ENCODE results near the gene PDE11A.

The PDE11A gene

DNA sequence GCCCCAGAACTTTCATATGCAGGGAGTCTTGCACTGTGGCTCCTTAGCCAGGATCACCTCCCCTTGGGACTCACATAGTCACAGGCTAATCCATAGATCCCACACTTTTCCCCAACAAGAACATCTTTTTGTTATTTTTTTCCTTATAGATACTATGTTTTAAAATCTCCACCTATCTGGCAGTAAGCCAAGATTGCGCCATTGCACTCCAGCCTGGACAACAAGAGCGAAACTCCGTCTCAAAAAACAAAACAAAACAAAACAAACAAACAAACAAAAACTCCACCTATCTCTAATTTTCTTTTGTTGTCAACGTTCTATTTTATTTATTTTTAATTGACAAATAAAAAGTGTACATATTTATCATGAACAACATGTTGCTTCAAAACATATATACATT is 141.7 kb downstream of the PDE11A start:
- no peaks in the 10 kb centered on the region for H3K27me3 ChIP-seq (ENCODE audit: control insufficient read depth, insufficient read depth, low read length)
- H3K36me3 ChIP-seq (ENCODE audit: control insufficient read depth, insufficient read depth, low read length): no peaks in the 10 kb centered on the region
- no peak overlapping the region for H3K9ac ChIP-seq (ENCODE audit: low read length)
- H3K4me3 ChIP-seq (ENCODE audit: low read length): no peak overlapping the region
- no peaks in the 10 kb centered on the region for H3K4me1 ChIP-seq (ENCODE audit: control insufficient read depth, insufficient read depth, low read length)
- H3K27ac ChIP-seq (ENCODE audit: low read depth, low read length): no peak overlapping the region

DNA sequence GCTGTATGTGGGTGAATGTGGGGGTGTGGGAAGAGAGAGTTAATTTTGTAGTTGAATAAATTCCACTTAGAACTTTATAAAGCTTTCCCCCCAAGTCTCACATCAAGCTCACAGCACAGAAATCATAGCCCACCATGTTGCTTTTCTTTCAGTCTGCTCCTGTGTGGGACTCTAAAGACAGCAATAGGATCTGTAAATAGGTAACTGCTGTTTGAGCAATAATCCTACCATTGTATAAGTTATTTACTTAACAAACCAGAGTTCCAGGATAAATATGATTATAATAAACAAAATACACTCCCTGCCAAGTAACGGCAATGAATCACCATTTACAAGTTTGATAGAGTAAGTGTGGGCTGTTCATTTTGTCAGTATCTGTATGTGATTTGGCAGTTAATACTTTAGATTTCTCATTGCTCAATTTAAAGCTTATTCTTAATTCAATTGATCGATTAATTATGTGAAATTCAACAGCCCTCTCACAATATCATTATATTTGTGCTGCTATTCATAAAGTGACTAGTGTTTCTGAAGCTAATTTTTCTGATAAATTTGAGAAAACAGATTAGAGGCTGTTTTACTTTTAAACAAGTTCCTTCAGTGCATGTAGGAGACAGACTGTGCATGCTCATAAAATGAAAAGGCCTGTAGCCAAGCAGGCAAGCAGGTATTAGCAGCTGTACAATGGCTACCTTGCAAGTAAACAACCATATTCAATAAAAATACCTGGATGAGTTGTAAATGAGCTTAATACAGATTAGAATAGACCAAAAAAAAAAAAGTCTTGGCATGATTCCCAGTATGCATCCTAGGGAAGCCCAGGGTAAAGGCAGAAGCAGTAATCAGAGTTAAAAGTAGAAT is 142.7 kb downstream of the PDE11A start:
- Histone ChIP-seq H3K27me3 (ENCODE audit: control insufficient read depth, insufficient read depth, low read length) (no peaks in the 10 kb centered on the region), H3K9ac (ENCODE audit: low read length) (no peak overlapping the region), H3K27ac (ENCODE audit: low read depth, low read length) (no peak overlapping the region), H3K4me1 (ENCODE audit: control insufficient read depth, insufficient read depth, low read length) (no peaks in the 10 kb centered on the region), H3K36me3 (ENCODE audit: control insufficient read depth, insufficient read depth, low read length) (no peaks in the 10 kb centered on the region), H3K4me3 (ENCODE audit: low read length) (no peak overlapping the region)

DNA sequence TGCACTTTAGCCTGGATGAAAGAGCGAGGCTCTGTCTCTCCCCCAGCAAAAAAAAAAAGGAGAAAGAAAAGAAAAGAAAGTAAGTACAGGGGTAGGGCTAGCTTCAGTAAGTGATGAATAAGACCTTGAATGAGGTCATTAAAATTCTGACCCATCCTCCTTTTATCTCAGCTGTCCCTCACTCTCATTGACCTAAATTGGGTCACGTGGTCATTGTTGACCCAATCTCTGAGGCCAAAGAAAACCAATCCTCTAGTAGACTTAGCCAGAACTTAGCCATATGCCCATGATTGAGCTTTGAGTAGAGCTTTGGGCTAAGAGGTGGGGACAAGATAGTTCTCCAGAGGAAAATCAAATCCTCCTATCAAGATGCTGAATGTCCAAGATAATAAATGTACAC is 149.3 kb downstream of the PDE11A start:
- no peaks in the 10 kb centered on the region for H3K27me3 ChIP-seq (ENCODE audit: control insufficient read depth, insufficient read depth, low read length)
- no peak overlapping the region for H3K4me3 ChIP-seq (ENCODE audit: low read length)
- H3K4me1 ChIP-seq (ENCODE audit: control insufficient read depth, insufficient read depth, low read length): no peaks in the 10 kb centered on the region
- H3K27ac ChIP-seq (ENCODE audit: low read depth, low read length): no peak overlapping the region
- no peaks in the 10 kb centered on the region for H3K36me3 ChIP-seq (ENCODE audit: control insufficient read depth, insufficient read depth, low read length)
- H3K9ac ChIP-seq (ENCODE audit: low read length): no peak overlapping the region

DNA sequence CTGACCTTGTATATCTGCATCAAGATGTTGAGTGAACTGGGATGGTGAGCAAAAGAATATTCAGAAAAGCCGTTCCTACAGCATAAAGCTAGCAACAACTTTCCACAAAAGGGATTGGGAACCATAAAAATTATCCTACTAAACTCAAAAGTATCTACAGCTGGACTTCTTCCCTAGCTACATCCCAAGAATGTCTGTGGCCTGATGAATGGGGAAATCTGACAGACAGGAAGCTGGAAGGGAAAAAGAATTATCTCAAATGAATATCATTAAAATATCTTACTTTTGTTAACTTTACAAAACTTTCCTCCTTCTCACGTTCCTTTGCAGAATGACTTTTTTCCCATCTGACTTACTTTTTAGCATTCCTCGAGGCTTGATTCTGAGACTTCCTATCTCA is 150.9 kb downstream of the PDE11A start:
- Histone ChIP-seq H3K4me1 (ENCODE audit: control insufficient read depth, insufficient read depth, low read length) (no peaks in the 10 kb centered on the region), H3K27me3 (ENCODE audit: control insufficient read depth, insufficient read depth, low read length) (no peaks in the 10 kb centered on the region), H3K4me3 (ENCODE audit: low read length) (no peak overlapping the region), H3K27ac (ENCODE audit: low read depth, low read length) (no peak overlapping the region), H3K9ac (ENCODE audit: low read length) (no peak overlapping the region), H3K36me3 (ENCODE audit: control insufficient read depth, insufficient read depth, low read length) (no peaks in the 10 kb centered on the region)

DNA sequence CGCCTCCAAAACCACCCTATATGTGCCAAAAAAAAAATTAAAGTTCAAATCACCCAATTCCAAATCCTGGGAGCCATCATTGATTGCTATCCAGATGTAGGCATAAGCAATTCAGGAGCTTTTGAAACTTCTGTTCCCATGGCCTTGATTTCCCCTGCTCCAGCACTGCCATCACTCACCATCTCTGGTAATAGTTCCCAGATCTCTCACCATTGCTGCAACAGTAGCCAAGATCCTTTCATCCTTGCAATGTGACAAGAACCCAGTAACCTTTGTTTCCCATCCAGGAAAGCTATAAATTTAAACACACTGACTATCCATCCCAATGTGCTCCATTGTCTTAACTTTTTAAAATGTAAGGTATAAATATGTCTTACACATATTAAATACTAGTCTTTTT is 155.4 kb downstream of the PDE11A start:
- H3K4me3 ChIP-seq (ENCODE audit: low read length): no peak overlapping the region
- H3K4me1 ChIP-seq (ENCODE audit: control insufficient read depth, insufficient read depth, low read length): no peaks in the 10 kb centered on the region
- H3K36me3 ChIP-seq (ENCODE audit: control insufficient read depth, insufficient read depth, low read length): no peaks in the 10 kb centered on the region
- H3K27me3 ChIP-seq (ENCODE audit: control insufficient read depth, insufficient read depth, low read length): no peaks in the 10 kb centered on the region
- no peak overlapping the region for H3K9ac ChIP-seq (ENCODE audit: low read length)
- no peak overlapping the region for H3K27ac ChIP-seq (ENCODE audit: low read depth, low read length)

DNA sequence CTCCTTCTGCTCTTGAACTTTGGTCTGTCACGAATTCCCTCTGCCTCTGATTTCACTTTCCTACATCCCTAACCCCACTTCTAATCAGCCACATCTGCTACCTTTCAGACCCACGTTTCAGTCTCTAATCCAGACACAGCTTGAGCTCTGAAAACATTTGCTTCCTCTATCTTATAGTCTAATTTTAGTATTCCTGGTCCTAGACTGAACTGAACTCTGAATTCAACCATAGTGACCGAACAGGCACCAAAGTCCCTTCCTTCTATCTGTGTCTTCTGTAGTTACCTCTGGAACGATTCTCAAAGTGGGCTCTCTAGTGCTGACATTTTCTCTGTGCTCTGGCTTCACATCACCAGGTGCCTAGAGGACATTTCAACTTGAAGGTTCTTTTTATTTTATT is 156.2 kb downstream of the PDE11A start:
- no peak overlapping the region for H3K27ac ChIP-seq (ENCODE audit: low read depth, low read length)
- no peaks in the 10 kb centered on the region for H3K4me1 ChIP-seq (ENCODE audit: control insufficient read depth, insufficient read depth, low read length)
- no peak overlapping the region for H3K4me3 ChIP-seq (ENCODE audit: low read length)
- no peaks in the 10 kb centered on the region for H3K36me3 ChIP-seq (ENCODE audit: control insufficient read depth, insufficient read depth, low read length)
- no peak overlapping the region for H3K9ac ChIP-seq (ENCODE audit: low read length)
- no peaks in the 10 kb centered on the region for H3K27me3 ChIP-seq (ENCODE audit: control insufficient read depth, insufficient read depth, low read length)

DNA sequence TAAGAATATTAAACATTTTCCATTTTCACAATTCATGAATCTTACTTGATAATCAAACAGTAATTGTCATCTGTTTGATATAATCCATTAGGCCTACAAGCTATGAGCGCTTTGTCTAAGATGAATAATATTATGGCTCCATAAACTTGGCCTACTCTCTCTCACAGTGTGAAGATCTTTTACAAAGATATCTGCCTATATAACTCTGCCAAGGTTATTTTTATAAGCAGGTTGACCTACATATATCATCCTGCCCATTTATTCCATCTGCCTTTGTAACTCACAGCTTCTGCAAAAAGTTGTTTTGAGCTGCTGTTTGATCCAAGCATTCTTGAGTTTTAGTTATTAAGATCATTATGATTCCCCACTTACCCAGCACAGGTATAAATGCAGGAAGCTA is 158.3 kb downstream of the PDE11A start:
- H3K27ac ChIP-seq (ENCODE audit: low read depth, low read length): no peak overlapping the region
- no peak overlapping the region for H3K4me3 ChIP-seq (ENCODE audit: low read length)
- H3K27me3 ChIP-seq (ENCODE audit: control insufficient read depth, insufficient read depth, low read length): no peaks in the 10 kb centered on the region
- H3K4me1 ChIP-seq (ENCODE audit: control insufficient read depth, insufficient read depth, low read length): no peaks in the 10 kb centered on the region
- no peak overlapping the region for H3K9ac ChIP-seq (ENCODE audit: low read length)
- H3K36me3 ChIP-seq (ENCODE audit: control insufficient read depth, insufficient read depth, low read length): no peaks in the 10 kb centered on the region

DNA sequence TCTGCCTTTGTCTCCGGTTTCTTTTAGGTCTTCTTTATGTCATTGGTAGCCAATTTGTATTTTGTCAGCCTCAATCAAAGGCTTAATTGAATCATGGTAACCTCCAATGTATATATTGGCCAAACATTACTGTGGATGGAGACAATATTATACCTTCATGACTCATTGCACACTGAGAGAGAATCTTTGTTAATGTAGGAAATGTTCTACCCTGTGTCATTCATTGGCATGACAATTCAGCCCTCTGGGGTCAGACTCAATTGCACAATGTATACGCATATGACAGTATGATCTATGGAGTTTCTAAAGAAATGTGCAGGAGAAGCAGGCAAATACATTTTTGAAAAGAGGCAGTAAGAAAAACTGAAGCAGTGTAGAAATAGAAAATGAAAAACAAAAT is 162.6 kb downstream of the PDE11A start:
- Histone ChIP-seq H3K4me3 (ENCODE audit: low read length) (no peak overlapping the region), H3K9ac (ENCODE audit: low read length) (no peak overlapping the region), H3K36me3 (ENCODE audit: control insufficient read depth, insufficient read depth, low read length) (no peaks in the 10 kb centered on the region), H3K27ac (ENCODE audit: low read depth, low read length) (no peak overlapping the region), H3K27me3 (ENCODE audit: control insufficient read depth, insufficient read depth, low read length) (no peaks in the 10 kb centered on the region), H3K4me1 (ENCODE audit: control insufficient read depth, insufficient read depth, low read length) (no peaks in the 10 kb centered on the region)

DNA sequence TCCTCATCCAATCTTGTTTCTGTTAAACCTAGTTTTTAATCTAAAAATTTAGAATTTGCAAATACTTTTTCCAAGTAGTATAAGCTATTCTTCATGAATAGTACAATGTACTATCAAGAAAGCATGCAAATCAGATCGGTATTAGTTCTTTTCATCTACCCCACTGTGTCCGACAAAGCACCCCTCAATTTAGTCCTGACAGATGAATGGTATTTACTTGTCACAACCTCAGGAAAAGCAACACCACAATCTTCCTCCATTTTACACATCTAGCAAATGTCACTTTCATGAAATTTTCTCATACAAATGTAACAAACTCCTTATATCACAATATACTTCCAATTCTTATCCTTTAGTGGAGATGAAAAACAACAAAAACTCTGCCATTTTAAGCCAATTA is 163.8 kb downstream of the PDE11A start:
- Histone ChIP-seq H3K9ac (ENCODE audit: low read length) (no peak overlapping the region), H3K27me3 (ENCODE audit: control insufficient read depth, insufficient read depth, low read length) (no peaks in the 10 kb centered on the region), H3K4me1 (ENCODE audit: control insufficient read depth, insufficient read depth, low read length) (no peaks in the 10 kb centered on the region), H3K4me3 (ENCODE audit: low read length) (no peak overlapping the region), H3K27ac (ENCODE audit: low read depth, low read length) (no peak overlapping the region), H3K36me3 (ENCODE audit: control insufficient read depth, insufficient read depth, low read length) (no peaks in the 10 kb centered on the region)

DNA sequence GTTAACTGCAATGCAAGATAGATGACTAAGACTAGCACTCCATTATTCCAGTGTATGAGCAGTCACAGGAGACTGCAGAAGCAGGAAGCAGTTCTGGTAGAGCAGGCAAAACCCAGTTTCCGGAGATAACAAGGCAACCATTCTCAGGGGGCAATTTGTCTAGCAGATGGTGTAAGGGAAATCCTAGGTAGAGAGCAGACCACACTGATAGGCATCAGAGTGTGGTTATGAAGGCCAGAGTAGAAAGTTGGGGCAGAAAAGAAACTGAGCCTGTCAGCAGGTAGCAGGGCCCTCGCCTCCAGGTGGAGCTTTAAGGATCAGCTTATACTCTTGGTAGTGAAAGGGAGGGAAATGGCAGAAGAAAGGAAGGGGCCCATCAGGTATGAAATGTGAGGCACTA is 164.4 kb downstream of the PDE11A start:
- no peak overlapping the region for H3K4me3 ChIP-seq (ENCODE audit: low read length)
- H3K36me3 ChIP-seq (ENCODE audit: control insufficient read depth, insufficient read depth, low read length): no peaks in the 10 kb centered on the region
- no peak overlapping the region for H3K27ac ChIP-seq (ENCODE audit: low read depth, low read length)
- no peaks in the 10 kb centered on the region for H3K27me3 ChIP-seq (ENCODE audit: control insufficient read depth, insufficient read depth, low read length)
- H3K9ac ChIP-seq (ENCODE audit: low read length): no peak overlapping the region
- H3K4me1 ChIP-seq (ENCODE audit: control insufficient read depth, insufficient read depth, low read length): no peaks in the 10 kb centered on the region

DNA sequence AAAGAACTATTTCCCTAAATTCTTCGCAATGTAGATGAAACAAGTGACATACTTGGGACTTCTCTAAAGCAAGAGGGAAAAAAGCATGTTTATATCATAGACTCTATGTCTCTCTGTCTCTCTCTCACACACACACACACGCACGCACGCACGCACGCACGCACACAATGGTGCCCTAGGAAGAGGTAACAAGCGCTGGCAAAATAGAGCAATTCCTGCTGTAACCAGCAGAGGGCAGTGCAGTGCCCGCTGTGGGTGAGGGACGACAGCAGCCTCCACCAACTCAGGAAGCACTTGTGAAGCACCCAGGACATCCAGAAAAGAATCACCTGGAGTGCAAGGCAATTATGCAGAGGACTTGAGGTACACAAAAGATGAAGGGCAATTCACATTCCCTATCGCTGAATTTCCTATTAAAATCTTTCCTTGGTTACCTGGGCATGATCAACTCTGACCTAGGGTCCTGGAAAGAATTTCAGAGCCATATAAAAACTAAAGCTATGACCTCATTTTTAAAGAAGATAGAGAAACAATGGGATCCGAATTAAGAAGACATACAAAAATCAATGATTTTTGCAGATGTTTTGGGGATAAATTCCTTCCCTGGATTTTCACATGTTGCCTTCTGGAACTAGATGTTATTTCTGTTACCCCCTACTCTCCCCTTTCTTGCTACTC is 166.4 kb downstream of the PDE11A start:
- H3K4me3 ChIP-seq (ENCODE audit: low read length): no peak overlapping the region
- no peak overlapping the region for H3K27ac ChIP-seq (ENCODE audit: low read depth, low read length)
- H3K9ac ChIP-seq (ENCODE audit: low read length): no peak overlapping the region
- H3K4me1 ChIP-seq (ENCODE audit: control insufficient read depth, insufficient read depth, low read length): no peaks in the 10 kb centered on the region
- H3K36me3 ChIP-seq (ENCODE audit: control insufficient read depth, insufficient read depth, low read length): no peaks in the 10 kb centered on the region
- no peaks in the 10 kb centered on the region for H3K27me3 ChIP-seq (ENCODE audit: control insufficient read depth, insufficient read depth, low read length)

DNA sequence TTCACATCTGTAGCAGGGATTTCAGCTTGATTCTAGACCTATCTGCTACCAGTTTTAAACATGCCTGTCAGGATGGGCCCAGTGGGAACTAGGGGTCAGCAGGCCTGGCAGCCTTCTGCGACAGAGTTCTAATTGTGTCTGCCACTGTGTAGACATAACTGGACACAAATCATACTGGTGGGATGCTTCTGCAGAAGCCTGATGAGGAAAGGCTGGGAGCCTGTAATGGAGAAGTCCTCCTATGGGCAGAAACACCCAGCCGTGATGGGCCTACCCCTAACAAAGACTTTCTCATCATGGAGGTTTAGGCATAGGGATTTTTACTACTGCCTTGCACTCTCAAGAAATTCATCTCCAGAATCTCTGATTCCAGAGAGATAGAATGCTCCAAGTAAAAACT is 166.9 kb downstream of the PDE11A start:
- Histone ChIP-seq H3K27ac (ENCODE audit: low read depth, low read length) (no peak overlapping the region), H3K27me3 (ENCODE audit: control insufficient read depth, insufficient read depth, low read length) (no peaks in the 10 kb centered on the region), H3K36me3 (ENCODE audit: control insufficient read depth, insufficient read depth, low read length) (no peaks in the 10 kb centered on the region), H3K4me3 (ENCODE audit: low read length) (no peak overlapping the region), H3K9ac (ENCODE audit: low read length) (no peak overlapping the region), H3K4me1 (ENCODE audit: control insufficient read depth, insufficient read depth, low read length) (no peaks in the 10 kb centered on the region)

Measured in rectal smooth muscle tissue (tissue), 1 donor.